HepG2 (cell line): Measurements from ENCODE around the gene DPH5. TPM values are rescaled to one million over a fixed set of nuclear protein-coding genes. Genes with fewer than 3 reads are reported as not detected.

Source experiments
- ATAC-seq: fragments of 200-7000 bp; cut with Tn5 transposase; 3 replicates; pipeline ENCODE4 v1.9.1; 2020; ENCODE audit warnings: mild to moderate bottlenecking, moderate library complexity
- BruUV-seq: library from RNA; stranded (reverse); fragments of 400-500 nt; replicated peaks from 2 replicates; lab custom pipeline; 2021; lab: Mats Ljungman, UMichigan
- CTCF ChIA-PET: fragments of 300-600 bp; formaldehyde crosslinking; extraction: SDS; loops from one replicate; lab custom pipeline; 2021; ENCODE audit warnings: low total read pairs, inconsistent platforms, low intra/inter-chr PET ratio; lab: Yijun Ruan, JAX
- POLR2A ChIA-PET: fragments of 350-600 bp; sonication (Branson Sonifier 250); formaldehyde crosslinking; loops from one replicate; lab custom pipeline; 2020; ENCODE audit warnings: antibody characterized with exemption, inconsistent platforms; lab: Yijun Ruan, JAX
- DNase-seq: peaks from one replicate; pipeline ENCODE4 v3.0.0-alpha.2; 2015; ENCODE audit warnings: low spot score
- FAIRE-seq: peaks from 3 replicates; lab custom pipeline; 2011; peaks lifted over from hg19 to GRCh38; lab: Jason Lieb, UNC
- H2AFZ ChIP-seq: one replicate; pipeline ENCODE4 v1.6.1; 2011; ENCODE audit warnings: low read length, inconsistent platforms
- H3K27ac ChIP-seq: fragments of 300-600 bp; 3 replicates; pipeline ENCODE4 v1.8.0; 2011; ENCODE audit warnings: mixed run types, mild to moderate bottlenecking, mixed read lengths, low read length, inconsistent platforms; ENCODE audit not compliant: insufficient read depth; ENCODE audit errors: extremely low read length
- H3K27me3 ChIP-seq, 2 experiments: fragments of 200-600 bp in 1 of 2; 2 replicates in 1 of 2; 3 replicates in 1 of 2; pipeline versions ENCODE4 v1.6.0 to v1.8.0; 2011; ENCODE audit warnings: low read length in 2 of 2, mild to moderate bottlenecking in 2 of 2, moderate library complexity in 2 of 2, inconsistent platforms in 1 of 2; ENCODE audit not compliant: insufficient read depth in 2 of 2, control insufficient read depth in 1 of 2
- H3K36me3 ChIP-seq, 2 experiments: fragments of 200-600 bp in 1 of 2; replicated peaks in 1 of 2; 2 replicates in 1 of 2; 3 replicates in 1 of 2; pipeline versions ENCODE4 v1.5.1 to v1.8.0; 2011; ENCODE audit warnings: low read length in 2 of 2, inconsistent platforms in 1 of 2; ENCODE audit not compliant: insufficient read depth in 2 of 2, control insufficient read depth in 1 of 2
- H3K4me1 ChIP-seq: 2 replicates; pipeline ENCODE4 v1.5.1; 2012; ENCODE audit warnings: low read length, inconsistent platforms; ENCODE audit not compliant: insufficient read depth
- H3K4me2 ChIP-seq: 2 replicates; pipeline ENCODE4 v1.6.0; 2011; ENCODE audit warnings: low read depth, low read length, inconsistent platforms
- H3K4me3 ChIP-seq, 3 experiments: fragments of 200-600 bp in 1 of 3; sonication (generic), shearing (Covaris generic) in 1 of 3; replicated peaks in 1 of 3; 2 replicates each; pipeline ENCODE4 v1.5.1; 2011 to 2016; ENCODE audit warnings: low read length in 3 of 3, inconsistent platforms in 2 of 3, low read depth in 2 of 3, mild to moderate bottlenecking in 2 of 3, control low read depth in 1 of 3, mixed read lengths in 1 of 3; ENCODE audit not compliant: insufficient read depth in 1 of 3
- H3K79me2 ChIP-seq: one replicate; pipeline ENCODE4 v1.6.1; 2011; ENCODE audit warnings: low read length, inconsistent platforms; ENCODE audit not compliant: insufficient read depth
- H3K9ac ChIP-seq: 2 replicates; pipeline ENCODE4 v1.6.0; 2011; ENCODE audit warnings: mild to moderate bottlenecking, low read depth, low read length, inconsistent platforms; ENCODE audit not compliant: insufficient read depth
- H3K9me3 ChIP-seq: 2 replicates; pipeline ENCODE4 v1.5.1; 2012; ENCODE audit warnings: mild to moderate bottlenecking, low read length
- H4K20me1 ChIP-seq: 2 replicates; pipeline ENCODE4 v1.6.0; 2011; ENCODE audit warnings: inconsistent platforms, mild to moderate bottlenecking, low read length, moderate library complexity; ENCODE audit not compliant: insufficient read depth
- BRCA1 ChIP-seq: sonication (generic); formaldehyde crosslinking; IDR thresholded peaks from 2 replicates; pipeline ENCODE4 v1.4.0; 2020; ENCODE audit warnings: missing genetic modification reagents
- CREB1 ChIP-seq, 2 experiments: fragments of 450-650 bp in 1 of 2; IDR thresholded peaks; 2 replicates each; pipeline ENCODE4 v1.6.1; 2016 to 2017; ENCODE audit warnings: control low read depth in 1 of 2, mild to moderate bottlenecking in 1 of 2, missing compliant biosample characterization in 1 of 2, missing genetic modification characterization in 1 of 2
- ETV5 ChIP-seq: IDR thresholded peaks from 2 replicates; pipeline ENCODE4 v1.6.1; 2018; ENCODE audit warnings: missing biosample characterization, missing genetic modification reagents, inconsistent platforms, borderline replicate concordance
- FOXP4 ChIP-seq: sonication (generic); formaldehyde crosslinking; IDR thresholded peaks from 2 replicates; pipeline ENCODE4 v1.4.0; 2020; ENCODE audit warnings: missing genetic modification reagents
- HNF1B ChIP-seq: sonication (generic); formaldehyde crosslinking; IDR thresholded peaks from 2 replicates; pipeline ENCODE4 v1.5.1; 2020; ENCODE audit warnings: mild to moderate bottlenecking, moderate library complexity, missing genetic modification reagents
- NR2C2 ChIP-seq: sonication (generic); formaldehyde crosslinking; IDR thresholded peaks from 2 replicates; pipeline ENCODE4 v1.4.0; 2020; ENCODE audit warnings: missing genetic modification reagents, mild to moderate bottlenecking, moderate library complexity, borderline replicate concordance
- PREB ChIP-seq: sonication (generic); formaldehyde crosslinking; IDR thresholded peaks from 2 replicates; pipeline ENCODE4 v1.4.0; 2020; ENCODE audit warnings: missing genetic modification reagents
- ZNF256 ChIP-seq: sonication (generic); formaldehyde crosslinking; conservative IDR thresholded peaks from 2 replicates; pipeline ENCODE4 v1.4.0; 2020; ENCODE audit warnings: missing genetic modification reagents
- ZNF7 ChIP-seq: IDR thresholded peaks from 2 replicates; pipeline ENCODE4 v1.6.1; 2016; ENCODE audit warnings: missing biosample characterization, missing genetic modification reagents
- in situ Hi-C: cut with HindIII; loops from 2 replicates; pipeline ENCODE4 v1.10.0; 2017; ENCODE audit warnings: low pct_unique_long_range_greater_than_20kb; ENCODE audit not compliant: extremely low pct_ligation_motif_present
- intact Hi-C: fragments of 100-400 bp; cut with micrococcal nuclease; formaldehyde crosslinking; loops from one replicate; pipeline ENCODE4 v1.10.0; 2022; ENCODE audit not compliant: unreplicated experiment
- polyA plus RNA-seq, 8 experiments: library from polyadenylated mRNA; depleted of rRNA in 3 of 8; stranded (reverse) in 7 of 8; unstranded in 1 of 8; fragments of >200 nt; fragmentation: Illumina TruSeq in 4 of 8; extraction: Trizol in 4 of 8; gene quantifications; 2 replicates each; pipeline versions ENCODE4 v1.2.1 to v1.2.3, GENCODE V29; 2011 to 2016; ENCODE audit warnings: low read depth in 4 of 8, missing spikeins in 1 of 8, mixed read lengths in 1 of 8; ENCODE audit not compliant: insufficient read depth in 1 of 8
- total RNA-seq, 5 experiments: library from RNA; depleted of rRNA; stranded (reverse); fragments of >200 nt; fragmentation: Illumina TruSeq; extraction: Trizol; gene quantifications; 2 replicates each; pipeline ENCODE4 v1.2.3, GENCODE V29; 2016; ENCODE audit warnings: low read depth in 1 of 5
- TF ChIP-seq, protein P1 (sequence below): sonication (generic); formaldehyde crosslinking; IDR thresholded peaks from 2 replicates; pipeline ENCODE4 v1.5.1; 2020; ENCODE audit warnings: mild to moderate bottlenecking, missing genetic modification reagents, moderate library complexity
- TF ChIP-seq, protein P2 (sequence below): sonication (generic); formaldehyde crosslinking; IDR thresholded peaks from 2 replicates; pipeline ENCODE4 v1.9.0; 2021; ENCODE audit warnings: missing genetic modification reagents, mild to moderate bottlenecking, borderline replicate concordance

Gene DPH5
- total and polyA plus RNA-seq, 2 of the 13 experiments (the other 11 are each of a cell fraction or from before 2014, with no cell fraction given) = 53.2 to 79.6 TPM

DNA sequence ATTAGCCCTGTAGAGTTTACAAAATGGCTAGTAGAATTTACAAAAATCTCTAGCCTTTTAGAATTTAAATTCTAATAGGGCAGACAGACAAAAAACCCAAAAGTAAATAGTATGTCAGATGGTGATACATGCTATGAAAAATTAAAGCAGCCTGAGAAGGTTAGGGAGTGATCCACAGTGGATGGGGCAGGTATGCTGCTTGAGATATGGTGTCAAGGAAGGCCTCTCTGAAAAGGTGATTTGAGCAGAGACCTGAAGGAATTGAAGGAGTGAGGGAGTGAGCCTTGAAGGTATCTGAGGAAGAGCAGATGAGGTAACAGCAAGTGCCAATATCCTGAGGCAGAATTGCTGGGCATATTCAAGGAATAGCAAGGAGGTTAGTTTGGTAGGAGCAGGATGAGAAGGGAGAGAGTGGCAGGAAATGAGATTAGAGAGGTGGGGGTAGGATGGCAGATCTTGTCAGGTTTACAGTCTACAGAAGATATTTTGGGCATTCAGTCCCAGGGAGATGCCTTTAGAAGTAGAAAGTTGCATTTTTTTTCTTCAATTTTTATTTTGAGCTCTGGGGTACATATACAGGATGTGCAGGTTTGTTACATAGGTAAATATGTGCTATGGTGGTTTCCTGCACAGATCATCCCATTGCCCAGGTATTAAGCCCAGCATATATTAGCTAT lies 40.8 kb upstream of the DPH5 start:
- no peak overlapping the region for H3K4me3 ChIP-seq
- no peak overlapping the region for H2AFZ ChIP-seq
- TF ChIP-seq CREB1 (IDR thresholded peaks at IDR 0.05) (no peak), CREB1 (CRISPR knock-in tag; IDR thresholded peaks at IDR 0.05) (no peak), PREB (CRISPR knock-in tag) (no peak), ZNF256 (CRISPR knock-in tag) (no peak), HNF1B (CRISPR knock-in tag) (no peak), ETV5 (CRISPR knock-in tag) (no peak), FOXP4 (no peak), ZNF7 (CRISPR knock-in tag) (no peak), BRCA1 (CRISPR knock-in tag) (no peak), NR2C2 (CRISPR knock-in tag) (no peak)
- TF ChIP-seq, protein P1, sequence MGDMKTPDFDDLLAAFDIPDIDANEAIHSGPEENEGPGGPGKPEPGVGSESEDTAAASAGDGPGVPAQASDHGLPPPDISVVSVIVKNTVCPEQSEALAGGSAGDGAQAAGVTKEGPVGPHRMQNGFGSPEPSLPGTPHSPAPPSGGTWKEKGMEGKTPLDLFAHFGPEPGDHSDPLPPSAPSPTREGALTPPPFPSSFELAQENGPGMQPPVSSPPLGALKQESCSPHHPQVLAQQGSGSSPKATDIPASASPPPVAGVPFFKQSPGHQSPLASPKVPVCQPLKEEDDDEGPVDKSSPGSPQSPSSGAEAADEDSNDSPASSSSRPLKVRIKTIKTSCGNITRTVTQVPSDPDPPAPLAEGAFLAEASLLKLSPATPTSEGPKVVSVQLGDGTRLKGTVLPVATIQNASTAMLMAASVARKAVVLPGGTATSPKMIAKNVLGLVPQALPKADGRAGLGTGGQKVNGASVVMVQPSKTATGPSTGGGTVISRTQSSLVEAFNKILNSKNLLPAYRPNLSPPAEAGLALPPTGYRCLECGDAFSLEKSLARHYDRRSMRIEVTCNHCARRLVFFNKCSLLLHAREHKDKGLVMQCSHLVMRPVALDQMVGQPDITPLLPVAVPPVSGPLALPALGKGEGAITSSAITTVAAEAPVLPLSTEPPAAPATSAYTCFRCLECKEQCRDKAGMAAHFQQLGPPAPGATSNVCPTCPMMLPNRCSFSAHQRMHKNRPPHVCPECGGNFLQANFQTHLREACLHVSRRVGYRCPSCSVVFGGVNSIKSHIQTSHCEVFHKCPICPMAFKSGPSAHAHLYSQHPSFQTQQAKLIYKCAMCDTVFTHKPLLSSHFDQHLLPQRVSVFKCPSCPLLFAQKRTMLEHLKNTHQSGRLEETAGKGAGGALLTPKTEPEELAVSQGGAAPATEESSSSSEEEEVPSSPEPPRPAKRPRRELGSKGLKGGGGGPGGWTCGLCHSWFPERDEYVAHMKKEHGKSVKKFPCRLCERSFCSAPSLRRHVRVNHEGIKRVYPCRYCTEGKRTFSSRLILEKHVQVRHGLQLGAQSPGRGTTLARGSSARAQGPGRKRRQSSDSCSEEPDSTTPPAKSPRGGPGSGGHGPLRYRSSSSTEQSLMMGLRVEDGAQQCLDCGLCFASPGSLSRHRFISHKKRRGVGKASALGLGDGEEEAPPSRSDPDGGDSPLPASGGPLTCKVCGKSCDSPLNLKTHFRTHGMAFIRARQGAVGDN = no peak
- TF ChIP-seq, protein P2, sequence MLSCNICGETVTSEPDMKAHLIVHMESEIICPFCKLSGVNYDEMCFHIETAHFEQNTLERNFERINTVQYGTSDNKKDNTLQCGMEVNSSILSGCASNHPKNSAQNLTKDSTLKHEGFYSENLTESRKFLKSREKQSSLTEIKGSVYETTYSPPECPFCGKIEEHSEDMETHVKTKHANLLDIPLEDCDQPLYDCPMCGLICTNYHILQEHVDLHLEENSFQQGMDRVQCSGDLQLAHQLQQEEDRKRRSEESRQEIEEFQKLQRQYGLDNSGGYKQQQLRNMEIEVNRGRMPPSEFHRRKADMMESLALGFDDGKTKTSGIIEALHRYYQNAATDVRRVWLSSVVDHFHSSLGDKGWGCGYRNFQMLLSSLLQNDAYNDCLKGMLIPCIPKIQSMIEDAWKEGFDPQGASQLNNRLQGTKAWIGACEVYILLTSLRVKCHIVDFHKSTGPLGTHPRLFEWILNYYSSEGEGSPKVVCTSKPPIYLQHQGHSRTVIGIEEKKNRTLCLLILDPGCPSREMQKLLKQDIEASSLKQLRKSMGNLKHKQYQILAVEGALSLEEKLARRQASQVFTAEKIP (CRISPR knock-in tag) = no peak
- no peak overlapping the region for H3K27ac ChIP-seq
- no peak overlapping the region for H3K9ac ChIP-seq
- H3K4me2 ChIP-seq = no peak overlapping the region
- H3K36me3 ChIP-seq = no peaks in the 10 kb centered on the region
- no TSS peak for BruUV-seq
- in situ Hi-C loops (no loop called here), intact Hi-C loops (no loop called here)
- H3K27me3 ChIP-seq = no peaks in the 10 kb centered on the region
- POLR2A ChIA-PET = no interaction called here
- H3K9me3 ChIP-seq = no peaks in the 10 kb centered on the region
- CTCF ChIA-PET = no interaction called here
- DNase-seq (no peak), ATAC-seq (no peak), FAIRE-seq (no peak)
- H3K79me2 ChIP-seq = no peaks in the 10 kb centered on the region
- no peaks in the 10 kb centered on the region for H3K4me1 ChIP-seq
- no peaks in the 10 kb centered on the region for H4K20me1 ChIP-seq
